VCaP (cell line): Measurements from ENCODE around the gene GDI2.

Experiments used
- H3K27ac ChIP-seq: fragments of 450-650 bp; 2 replicates; pipeline ENCODE4 v1.5.1; 2017
- CTCF ChIP-seq: fragments of 450-650 bp; conservative IDR thresholded peaks from 2 replicates; pipeline ENCODE4 v1.5.1; 2017; ENCODE audit warnings: mild to moderate bottlenecking, moderate library complexity

Gene GDI2

GRCh38 chr10:5810225-5810624, 3.0 kb downstream of the GDI2 start:
- peak overlapping the region; percentile 96; the same call in 1 of the 2 replicates for H3K27ac ChIP-seq

GRCh38 chr10:5809527-5810154, 3.6 kb downstream of the GDI2 start:
- H3K27ac ChIP-seq = peak overlapping the region; percentile 96; the same call in 1 of the 2 replicates
- TF ChIP-seq CTCF = no peak

More at GRCh38 chr10:5810225-5810624, 3.0 kb downstream of the GDI2 start:
- TF ChIP-seq CTCF = no peak

- peak overlapping the region; percentile 96; the same call in 1 of the 2 replicates for H3K27ac ChIP-seq
Observed at GRCh38 chr10:5808783-5809392, 4.3 kb downstream of the GDI2 start.

GRCh38 chr10:5806745-5807144, 6.5 kb downstream of the GDI2 start:
- TF ChIP-seq CTCF = no peak

GRCh38 chr10:5805711-5806110, 7.5 kb downstream of the GDI2 start:
- H3K27ac ChIP-seq = no peak overlapping the region
- TF ChIP-seq CTCF = no peak

More at GRCh38 chr10:5806745-5807144, 6.5 kb downstream of the GDI2 start:
- no peak overlapping the region for H3K27ac ChIP-seq

GRCh38 chr10:5805260-5805659, 8.0 kb downstream of the GDI2 start:
- TF ChIP-seq CTCF = no peak
- H3K27ac ChIP-seq = no peak overlapping the region

- H3K27ac ChIP-seq = no peak overlapping the region
- TF ChIP-seq CTCF = no peak
Observed at GRCh38 chr10:5804386-5804785, 8.8 kb downstream of the GDI2 start.

- H3K27ac ChIP-seq = no peak overlapping the region
Observed at GRCh38 chr10:5800782-5801181, 12.5 kb downstream of the GDI2 start.

More at GRCh38 chr10:5800782-5801181, 12.5 kb downstream of the GDI2 start:
- no peak for TF ChIP-seq CTCF
